Measurements from ENCODE around the gene ZNRF3. TPM values are rescaled to one million over a fixed set of nuclear protein-coding genes. Genes with fewer than 3 reads are reported as not detected.

Gene ZNRF3
- total and polyA plus RNA-seq, 2 donors (not counting 1 experiment from before 2014, with no cell fraction given), result 0.21 to 0.71 TPM

- intact Hi-C loops (cut with micrococcal nuclease), result no loop called here
- H3K4me1 Mint-ChIP-seq, result peaks cover 11% of the 10 kb centered on the region
- Histone ChIP-seq H3K79me2 (ENCODE audit: control insufficient read depth, insufficient read depth, low read length) (no peaks in the 10 kb centered on the region), H3K27me3 (replicated peaks in 1 of 4; ENCODE audit: control extremely low read depth in 1 of 4, control insufficient read depth in 3 of 4, insufficient read depth in 4 of 4, low read length in 3 of 4) (peaks cover 0 to 18% (median 7%) of the 10 kb centered on the region in 4 experiments), H3K9ac (ENCODE audit: low read length) (no peak overlapping the region), H3K36me3 (replicated peaks in 1 of 2; ENCODE audit: control extremely low read depth in 1 of 2, control insufficient read depth in 1 of 2, extremely low read depth in 1 of 2, insufficient read depth in 2 of 2, low read length in 1 of 2) (no peaks in the 10 kb centered on the region), H3K4me2 (replicated peaks; ENCODE audit: low read depth, low read length, poor library complexity, severe bottlenecking) (no peak overlapping the region), H3K27ac (ENCODE audit: low read length in 2 of 2) (no peak overlapping the region), H4K20me1 (ENCODE audit: control insufficient read depth, insufficient read depth, low read length, poor library complexity, severe bottlenecking) (no peaks in the 10 kb centered on the region), H3K9me3 (ENCODE audit: control extremely low read depth in 1 of 3, control insufficient read depth in 2 of 3, insufficient read depth in 1 of 3, low read length in 2 of 3) (no peaks in the 10 kb centered on the region), H2AFZ (ENCODE audit: insufficient read depth, low read depth, low read length, poor library complexity, severe bottlenecking) (no peak overlapping the region), H3K4me3 (ENCODE audit: control extremely low read depth in 1 of 5, extremely low read depth in 1 of 5, insufficient read depth in 1 of 5, low read depth in 2 of 5, low read length in 4 of 5) (no peak overlapping the region), H3K4me1 (ENCODE audit: control insufficient read depth in 2 of 2, insufficient read depth in 2 of 2, low read length in 2 of 2) (peaks cover 0 to 7% of the 10 kb centered on the region in 2 donors)
- no peak overlapping the region for H3K27ac Mint-ChIP-seq
- no peak for TF ChIP-seq EZH2 (IDR thresholded peaks at IDR 0.05; ENCODE audit: borderline replicate concordance, insufficient read depth, low read depth, low read length, poor library complexity, severe bottlenecking)
- no peak for TF ChIP-seq CTCF (IDR thresholded peaks at IDR 0.05)
- DNase-seq, result no peak
- no peak for ATAC-seq (ENCODE audit: low read depth)
- ChIA-PET POLR2A (no interaction called here), CTCF (interaction anchor here (1.4 kb wide), 1 partner anchor 21 kb away, joined by 4 read pairs; no protein-coding TSS in a partner anchor)
- H3K9me3 Mint-ChIP-seq (ENCODE audit: insufficient read depth), result no peaks in the 10 kb centered on the region
- H3K27me3 Mint-ChIP-seq, result peaks cover 63% of the 10 kb centered on the region
- WGBS (ENCODE audit: insufficient coverage), result 87% methylated on average over 8 of the region's 8 CpGs
- no peak overlapping the region for H3K4me3 Mint-ChIP-seq
Measured at GRCh38 chr22:29062286-29062821, 179.0 kb downstream of the ZNRF3 start.

DNA sequence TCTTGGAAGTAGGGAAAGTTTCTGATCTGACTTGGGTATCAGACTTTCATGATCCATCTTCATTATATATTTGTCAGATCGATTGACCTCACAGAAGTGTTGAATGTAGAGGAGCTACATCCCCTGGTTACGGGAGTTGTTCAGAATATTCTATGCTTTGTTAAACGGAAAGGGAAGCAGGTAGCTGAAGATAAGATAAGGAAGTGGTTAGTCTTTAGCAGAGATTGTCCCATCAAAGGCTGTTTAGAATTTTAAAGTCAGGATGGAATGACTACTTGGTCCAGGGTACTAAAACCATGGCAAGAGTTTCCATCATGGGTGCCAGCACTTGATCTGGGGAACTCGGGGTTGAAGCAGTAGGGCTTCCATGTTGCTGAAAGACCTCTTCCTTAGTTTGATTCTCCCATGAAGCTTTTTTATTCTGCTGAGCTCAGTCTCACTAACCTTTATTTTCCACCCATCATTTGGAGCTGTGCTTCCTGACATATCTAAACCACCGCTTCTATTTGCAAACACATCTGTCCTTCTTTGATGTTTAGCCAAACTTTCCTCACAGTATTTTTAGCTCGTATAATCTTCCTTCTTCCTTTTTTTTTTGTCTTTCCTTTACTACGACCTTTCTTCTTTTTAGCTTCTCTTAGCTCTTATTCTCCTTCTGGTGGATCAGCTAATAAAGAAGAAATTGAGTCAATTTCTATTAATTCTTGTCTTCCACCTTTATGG, 182.3 kb downstream of the ZNRF3 start:
- Mint-ChIP-seq H3K27ac (no peak overlapping the region), H3K4me3 (no peak overlapping the region), H3K4me1 (peaks cover 11% of the 10 kb centered on the region), H3K9me3 (ENCODE audit: insufficient read depth) (no peaks in the 10 kb centered on the region), H3K27me3 (peaks cover 53% of the 10 kb centered on the region)
- H3K9ac ChIP-seq (ENCODE audit: low read length), result no peak overlapping the region
- no peak overlapping the region for H3K27ac ChIP-seq (ENCODE audit: low read length in 2 of 2)
- no peaks in the 10 kb centered on the region for H3K9me3 ChIP-seq (ENCODE audit: control extremely low read depth in 1 of 3, control insufficient read depth in 2 of 3, insufficient read depth in 1 of 3, low read length in 2 of 3)
- peaks cover 0 to 7% of the 10 kb centered on the region in 2 donors for H3K4me1 ChIP-seq (ENCODE audit: control insufficient read depth in 2 of 2, insufficient read depth in 2 of 2, low read length in 2 of 2)
- no peak overlapping the region for H3K4me3 ChIP-seq (ENCODE audit: control extremely low read depth in 1 of 5, extremely low read depth in 1 of 5, insufficient read depth in 1 of 5, low read depth in 2 of 5, low read length in 4 of 5)
- DNase-seq (no peak), ATAC-seq (ENCODE audit: low read depth) (no peak)
- ChIA-PET POLR2A (no interaction called here), CTCF (interaction anchor here (0.5 to 1.6 kb wide), 2 partner anchors 25 to 1282 kb away, joined by 3 to 5 read pairs; no protein-coding TSS in a partner anchor)
- no peak overlapping the region for H2AFZ ChIP-seq (ENCODE audit: insufficient read depth, low read depth, low read length, poor library complexity, severe bottlenecking)
- H3K27me3 ChIP-seq (replicated peaks in 1 of 4; ENCODE audit: control extremely low read depth in 1 of 4, control insufficient read depth in 3 of 4, insufficient read depth in 4 of 4, low read length in 3 of 4), result peaks cover 0 to 23% (median 6%) of the 10 kb centered on the region in 4 experiments
- 31% methylated on average over 4 of the region's 7 CpGs for WGBS (ENCODE audit: insufficient coverage)
- no peaks in the 10 kb centered on the region for H4K20me1 ChIP-seq (ENCODE audit: control insufficient read depth, insufficient read depth, low read length, poor library complexity, severe bottlenecking)
- H3K36me3 ChIP-seq (replicated peaks in 1 of 2; ENCODE audit: control extremely low read depth in 1 of 2, control insufficient read depth in 1 of 2, extremely low read depth in 1 of 2, insufficient read depth in 2 of 2, low read length in 1 of 2), result no peaks in the 10 kb centered on the region
- no peaks in the 10 kb centered on the region for H3K79me2 ChIP-seq (ENCODE audit: control insufficient read depth, insufficient read depth, low read length)
- intact Hi-C loops (cut with micrococcal nuclease), result no loop called here
- no peak for TF ChIP-seq EZH2 (IDR thresholded peaks at IDR 0.05; ENCODE audit: borderline replicate concordance, insufficient read depth, low read depth, low read length, poor library complexity, severe bottlenecking)
- TF ChIP-seq CTCF (IDR thresholded peaks at IDR 0.05), result no peak
- no peak overlapping the region for H3K4me2 ChIP-seq (replicated peaks; ENCODE audit: low read depth, low read length, poor library complexity, severe bottlenecking)
